Measurements from ENCODE around the gene BMP2K.
"Not testable (repeated sequence)": the region's sequence is repeated elsewhere in the genome, so short reads cannot be mapped to it uniquely, and the experiment has no call there.

BMP2K gene

GRCh38 chr4:78864405-78865024 is 88.4 kb downstream of the BMP2K start:
- DNase-seq: peak in 1 of 14 donors; percentile 9

- DNase-seq: no peak
Measured at GRCh38 chr4:78865451-78865850, 89.3 kb downstream of the BMP2K start.

GRCh38 chr4:78868712-78869111 is 92.6 kb downstream of the BMP2K start:
- not testable (repeated sequence) for DNase-seq

GRCh38 chr4:78870056-78870455 is 93.9 kb downstream of the BMP2K start:
- no peak for DNase-seq

GRCh38 chr4:78876568-78877320 is 100.6 kb downstream of the BMP2K start:
- DNase-seq: no peak

- DNase-seq: no peak
Measured at GRCh38 chr4:78878031-78878430, 101.9 kb downstream of the BMP2K start.

- no peak for DNase-seq
Measured at GRCh38 chr4:78880874-78881492, 104.8 kb downstream of the BMP2K start.

GRCh38 chr4:78885598-78885997 is 109.4 kb downstream of the BMP2K start:
- DNase-seq: no peak

GRCh38 chr4:78889955-78890354 is 113.8 kb downstream of the BMP2K start:
- no peak for DNase-seq

- no peak for DNase-seq
Measured at GRCh38 chr4:78899302-78899701, 123.2 kb downstream of the BMP2K start.

GRCh38 chr4:78901882-78902281 is 125.7 kb downstream of the BMP2K start:
- DNase-seq: no peak

GRCh38 chr4:78902298-78902697 is 126.1 kb downstream of the BMP2K start:
- no peak for DNase-seq

GRCh38 chr4:78904143-78904542 is 128.0 kb downstream of the BMP2K start:
- DNase-seq: no peak

- no peak for DNase-seq
Measured at GRCh38 chr4:78907638-78908037, 131.5 kb downstream of the BMP2K start.

GRCh38 chr4:78908974-78909373 is 132.8 kb downstream of the BMP2K start:
- DNase-seq: not testable (repeated sequence)

- no peak for DNase-seq
Measured at GRCh38 chr4:78910612-78911011, 134.5 kb downstream of the BMP2K start.

- DNase-seq: no peak
Measured at GRCh38 chr4:78922207-78922606, 146.1 kb downstream of the BMP2K start.

- no peak for DNase-seq
Measured at GRCh38 chr4:78923464-78924312, 147.5 kb downstream of the BMP2K start.

- DNase-seq: no peak
Measured at GRCh38 chr4:78926826-78927225, 150.7 kb downstream of the BMP2K start.

GRCh38 chr4:78928835-78929234 is 152.7 kb downstream of the BMP2K start:
- DNase-seq: no peak

- no peak for DNase-seq
Measured at GRCh38 chr4:78930016-78930629, 154.0 kb downstream of the BMP2K start.

GRCh38 chr4:78936989-78937388 is 160.8 kb downstream of the BMP2K start:
- no peak for DNase-seq
